HEK293T (cell line): ENCODE measurements around the gene MYG1.

Experiments
- CTCF ChIA-PET: fragments of 350-600 bp; formaldehyde crosslinking; extraction: SDS; loops from one replicate; lab custom pipeline; 2021; ENCODE audit warnings: antibody characterized with exemption, inconsistent platforms; lab: Yijun Ruan, JAX
- POLR2A ChIA-PET: fragments of 350-600 bp; formaldehyde crosslinking; extraction: SDS; loops from one replicate; lab custom pipeline; 2020; ENCODE audit warnings: antibody characterized with exemption, inconsistent platforms; lab: Yijun Ruan, JAX
- DNase-seq: peaks from one replicate; pipeline ENCODE4 v3.0.0; 2012; ENCODE audit warnings: mixed read lengths; ENCODE audit errors: extremely low spot score
- ARNT ChIP-seq: fragments of 450-650 bp; IDR thresholded peaks from 2 replicates; pipeline ENCODE4 v1.6.1; 2017; ENCODE audit warnings: mild to moderate bottlenecking
- BHLHE40 ChIP-seq: fragments of 450-650 bp; IDR thresholded peaks from 2 replicates; pipeline ENCODE4 v1.6.1; 2016; ENCODE audit warnings: mild to moderate bottlenecking, moderate library complexity, borderline replicate concordance
- CTBP1 ChIP-seq: fragments of 450-650 bp; IDR thresholded peaks from 2 replicates; pipeline ENCODE4 v1.6.1; 2016; ENCODE audit warnings: borderline replicate concordance
- ELF4 ChIP-seq: fragments of 450-650 bp; IDR thresholded peaks from 2 replicates; pipeline ENCODE4 v1.6.1; 2017; ENCODE audit warnings: antibody characterized with exemption
- FOXA1 ChIP-seq: fragments of 450-650 bp; IDR thresholded peaks from 2 replicates; pipeline ENCODE4 v1.6.1; 2016; ENCODE audit warnings: mild to moderate bottlenecking
- FOXK2 ChIP-seq: fragments of 450-650 bp; IDR thresholded peaks from 2 replicates; pipeline ENCODE4 v1.6.1; 2016; ENCODE audit warnings: mild to moderate bottlenecking
- FOXM1 ChIP-seq: fragments of 450-650 bp; IDR thresholded peaks from 2 replicates; pipeline ENCODE4 v1.6.1; 2017; ENCODE audit warnings: mild to moderate bottlenecking, borderline replicate concordance
- HDGF ChIP-seq: fragments of 450-650 bp; IDR thresholded peaks from 2 replicates; pipeline ENCODE4 v1.6.1; 2017; ENCODE audit warnings: antibody characterized with exemption, borderline replicate concordance
- L3MBTL2 ChIP-seq: fragments of 450-650 bp; conservative IDR thresholded peaks from 2 replicates; pipeline ENCODE4 v1.6.1; 2016; ENCODE audit warnings: mild to moderate bottlenecking
- LEF1 ChIP-seq: fragments of 450-650 bp; IDR thresholded peaks from 2 replicates; pipeline ENCODE4 v1.6.1; 2017; ENCODE audit warnings: mild to moderate bottlenecking, borderline replicate concordance
- NFRKB ChIP-seq: fragments of 450-650 bp; IDR thresholded peaks from 2 replicates; pipeline ENCODE4 v1.6.1; 2016; ENCODE audit warnings: mild to moderate bottlenecking, moderate library complexity
- PKNOX1 ChIP-seq: fragments of 450-650 bp; IDR thresholded peaks from 2 replicates; pipeline ENCODE4 v1.6.1; 2016
- SP1 ChIP-seq: fragments of 450-650 bp; IDR thresholded peaks from 2 replicates; pipeline ENCODE4 v1.6.1; 2017
- SUZ12 ChIP-seq: fragments of 450-650 bp; IDR thresholded peaks from 2 replicates; pipeline ENCODE4 v1.6.1; 2016; ENCODE audit warnings: mild to moderate bottlenecking
- TARDBP ChIP-seq: fragments of 450-650 bp; IDR thresholded peaks from 2 replicates; pipeline ENCODE4 v1.6.1; 2016
- ZNF384 ChIP-seq: fragments of 450-650 bp; IDR thresholded peaks from 2 replicates; pipeline ENCODE4 v1.6.1; 2016

Gene MYG1

GRCh38 chr12:53308276-53308675, 8.8 kb downstream of the MYG1 start:
- CTCF ChIA-PET, result interaction anchor here (2.0 kb wide), 1 partner anchor 13 kb away, joined by 7 read pairs; the partner anchor contains the start of gene AAAS
- POLR2A ChIA-PET, result interaction anchor here (0.9 to 2.7 kb wide), 4 partner anchors 9 to 17 kb away, joined by 3 to 11 read pairs (median 5); partner anchors contain the start of gene MYG1
- no peak for DNase-seq
- no peak for TF ChIP-seq NFRKB
- no peak for TF ChIP-seq BHLHE40

DNA sequence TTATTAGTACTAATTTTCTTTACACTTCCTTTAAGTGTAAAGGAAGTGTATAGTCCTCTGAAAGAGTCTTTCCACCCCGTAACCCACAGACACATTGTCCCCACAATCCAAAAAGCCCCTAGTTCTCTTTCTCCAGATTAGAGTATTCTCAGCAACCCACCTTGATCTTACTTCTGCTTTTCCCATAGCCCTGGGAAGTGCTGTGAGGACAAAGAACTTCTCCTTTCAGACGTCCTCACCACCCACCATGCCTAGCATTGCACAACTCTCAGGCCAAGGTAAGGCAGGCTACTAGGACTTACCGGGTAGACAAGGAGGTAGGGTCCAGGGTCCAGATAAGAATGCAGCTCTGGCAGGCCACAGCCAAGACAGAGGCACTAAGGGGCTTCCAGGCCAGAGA, 14.5 kb downstream of the MYG1 start:
- POLR2A ChIA-PET, result no interaction called here

GRCh38 chr12:53320352-53321195, 21.1 kb downstream of the MYG1 start:
- TF ChIP-seq PKNOX1 (no peak), FOXA1 (no peak), FOXM1 (no peak), LEF1 (no peak), SP1 (no peak), ARNT (no peak), TARDBP (no peak), HDGF (no peak), ZNF384 (no peak), ELF4 (no peak), BHLHE40 (no peak), CTBP1 (no peak), NFRKB (no peak), L3MBTL2 (no peak)
- ChIA-PET CTCF (interaction anchor here (0.6 to 4.1 kb wide), 37 partner anchors 9 to 358 kb away, joined by 3 to 48 read pairs (median 5); partner anchors contain the start of genes ESPL1, MAP3K12, MYG1 and PFDN5), POLR2A (interaction anchor here (0.5 to 6.4 kb wide), 54 partner anchors 8 to 357 kb away, joined by 3 to 81 read pairs (median 5); partner anchors contain the start of genes CSAD, ESPL1, MAP3K12 and MYG1)
- no peak for DNase-seq

More for the DNA sequence above, 14.5 kb downstream of the MYG1 start:
- DNase-seq, result no peak
- TF ChIP-seq LEF1 (no peak), FOXA1 (no peak), ARNT (no peak), ELF4 (no peak), FOXK2 (no peak), ZNF384 (no peak), NFRKB (no peak), SUZ12 (no peak), CTBP1 (no peak), FOXM1 (no peak), PKNOX1 (no peak), HDGF (no peak)
- CTCF ChIA-PET, result no interaction called here

DNA sequence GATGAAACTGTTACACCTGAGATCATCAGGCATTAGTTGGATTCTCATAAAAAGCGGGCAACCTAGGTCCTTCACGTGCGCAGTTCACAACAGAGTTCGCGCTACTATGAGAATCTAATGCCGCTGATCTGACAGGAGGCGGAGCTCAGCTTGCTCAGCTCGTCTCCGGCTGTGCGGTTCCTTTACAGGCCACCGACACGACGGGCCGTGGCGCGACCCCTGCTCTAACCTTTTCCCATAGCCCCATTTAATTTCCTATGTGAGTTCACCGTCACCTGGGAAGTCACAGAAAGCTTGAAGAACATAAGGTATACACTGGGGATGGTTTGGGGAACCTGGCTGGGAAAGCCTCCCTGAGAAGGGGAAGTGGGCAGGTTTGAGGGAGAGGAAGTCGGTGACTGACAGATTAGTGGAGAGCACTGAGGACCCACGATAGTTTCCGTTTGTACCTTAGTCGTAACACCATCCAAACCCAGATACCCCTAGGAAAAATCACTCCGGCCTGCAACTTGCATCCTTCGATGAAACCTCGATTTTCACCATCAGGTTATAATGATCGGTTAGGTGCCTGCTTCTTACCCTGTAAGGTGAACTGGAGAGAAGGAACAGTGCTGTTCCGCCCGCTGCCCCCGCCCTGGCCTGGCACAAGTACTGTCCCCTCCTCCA, 24.8 kb downstream of the MYG1 start:
- ChIA-PET CTCF (interaction anchor here (0.6 to 4.1 kb wide), 9 partner anchors 21 to 282 kb away, joined by 3 to 48 read pairs (median 4); partner anchors contain the start of gene SP1), POLR2A (interaction anchor here (0.7 to 6.4 kb wide), 14 partner anchors 11 to 181 kb away, joined by 3 to 81 read pairs (median 4); partner anchors contain the start of genes MAP3K12, PRR13, SP7 and TARBP2)
- DNase-seq, result no peak
- TF ChIP-seq LEF1, result no peak
- no peak for TF ChIP-seq FOXM1
- TF ChIP-seq TARDBP, result no peak
- TF ChIP-seq FOXK2, result no peak
- TF ChIP-seq HDGF, result no peak
- no peak for TF ChIP-seq ELF4
- TF ChIP-seq BHLHE40, result no peak
- TF ChIP-seq SP1, result no peak
- TF ChIP-seq ARNT, result no peak
- no peak for TF ChIP-seq PKNOX1
- no peak for TF ChIP-seq ZNF384
- no peak for TF ChIP-seq SUZ12
- no peak for TF ChIP-seq L3MBTL2
- TF ChIP-seq NFRKB, result no peak

DNA sequence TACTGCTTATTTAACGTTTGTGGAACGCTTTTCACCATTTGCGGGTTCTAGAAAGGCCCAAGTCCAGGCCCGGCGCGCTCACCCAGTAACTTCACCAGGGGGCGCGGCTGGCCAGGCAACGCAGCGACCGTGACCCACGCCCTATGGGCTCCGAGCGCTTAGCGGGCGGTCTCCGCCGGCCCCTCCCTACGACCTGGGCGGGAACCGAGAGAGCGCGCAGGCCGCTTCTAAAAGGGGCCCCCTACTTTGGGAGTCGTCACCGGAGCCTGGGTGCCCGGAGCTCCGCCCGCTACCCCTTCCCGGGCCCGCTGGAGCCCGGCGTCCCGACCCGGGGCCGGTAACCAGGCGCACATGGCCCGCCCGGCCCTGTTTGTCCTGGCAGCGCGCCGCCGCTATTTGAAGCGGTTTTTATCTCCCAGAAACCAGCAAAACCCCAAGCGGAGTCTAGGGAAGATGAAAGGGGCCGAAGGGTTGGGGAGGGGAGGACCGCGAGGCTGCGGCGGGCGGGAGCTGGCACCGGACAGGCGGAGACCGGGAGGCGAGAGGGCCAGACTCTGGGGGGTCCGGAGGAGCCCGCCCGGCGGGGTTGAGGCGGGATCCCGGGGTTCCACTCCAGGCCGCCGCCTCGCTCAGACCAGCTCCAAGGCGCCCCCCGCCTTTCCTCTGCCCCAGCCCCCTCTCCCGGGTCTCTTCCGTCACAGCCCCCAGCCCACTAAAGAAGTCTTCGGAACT, 25.4 kb downstream of the MYG1 start:
- ChIA-PET CTCF (interaction anchor here (1.2 to 4.3 kb wide), 3 partner anchors 20 to 55 kb away, joined by 3 to 32 read pairs (median 6); partner anchors contain the start of gene SP1), POLR2A (interaction anchor here (0.7 to 6.4 kb wide), 13 partner anchors 10 to 180 kb away, joined by 3 to 81 read pairs (median 4); partner anchors contain the start of genes MAP3K12, SP7 and TARBP2)
- TF ChIP-seq PKNOX1, result no peak
- TF ChIP-seq ELF4, result 0 out of 2 replicates have a peak, but pooled peaks have one; percentile 30
- no peak for TF ChIP-seq FOXA1
- TF ChIP-seq ARNT, result no peak
- no peak for TF ChIP-seq HDGF
- 0 out of 2 replicates have a peak, but pooled peaks have one; percentile 14 for TF ChIP-seq CTBP1
- no peak for TF ChIP-seq FOXM1
- no peak for TF ChIP-seq ZNF384
- TF ChIP-seq BHLHE40, result no peak
- peak; percentile 85 for TF ChIP-seq L3MBTL2

More for the DNA sequence above, 25.4 kb downstream of the MYG1 start:
- DNase-seq, result peak; percentile 83
